IMR-90 (cell line): Measurements from ENCODE around the gene CRCP.

Experiments used
- BHLHE40 ChIP-seq: fragments of 150-350 bp; IDR thresholded peaks from 2 replicates; pipeline ENCODE4 v1.6.1; 2016; ENCODE audit warnings: mild to moderate bottlenecking, low read depth, low read length
- CEBPB ChIP-seq: IDR thresholded peaks from 2 replicates; pipeline ENCODE4 v1.6.1; 2012; ENCODE audit warnings: low read depth, low read length, improper control_type of control experiment
- CHD1 ChIP-seq: IDR thresholded peaks from 2 replicates; pipeline ENCODE4 v1.6.1; 2012; ENCODE audit warnings: low read depth, low read length, improper control_type of control experiment
- CTCF ChIP-seq: conservative IDR thresholded peaks from 2 replicates; pipeline ENCODE4 v1.5.1; 2012; ENCODE audit warnings: mild to moderate bottlenecking, low read depth, low read length, improper control_type of control experiment
- ELK1 ChIP-seq: fragments of 150-350 bp; IDR thresholded peaks from 2 replicates; pipeline ENCODE4 v1.6.1; 2016; ENCODE audit warnings: low read depth, mild to moderate bottlenecking, low read length, moderate library complexity, borderline replicate concordance
- FOS ChIP-seq: fragments of 150-350 bp; IDR thresholded peaks from 2 replicates; pipeline ENCODE4 v1.6.1; 2016; ENCODE audit warnings: low read depth, low read length
- POLR2A ChIP-seq: IDR thresholded peaks from 2 replicates; pipeline ENCODE4 v1.6.1; 2012; ENCODE audit warnings: mild to moderate bottlenecking, low read depth, low read length
- RAD21 ChIP-seq: IDR thresholded peaks from 2 replicates; pipeline ENCODE4 v1.6.1; 2012; ENCODE audit warnings: low read length, improper control_type of control experiment
- RFX5 ChIP-seq: IDR thresholded peaks from 2 replicates; pipeline ENCODE4 v1.8.0; 2012; ENCODE audit warnings: low read depth, mild to moderate bottlenecking, low read length, moderate library complexity
- SMC3 ChIP-seq: fragments of 150-350 bp; IDR thresholded peaks from 2 replicates; pipeline ENCODE4 v1.6.1; 2016; ENCODE audit warnings: low read depth, mild to moderate bottlenecking, antibody characterized with exemption, low read length, moderate library complexity
- USF2 ChIP-seq: fragments of 150-350 bp; IDR thresholded peaks from 2 replicates; pipeline ENCODE4 v1.6.1; 2017; ENCODE audit warnings: mild to moderate bottlenecking, antibody characterized with exemption, low read length, low read depth

- TF ChIP-seq CEBPB (no peak), CTCF (no peak), FOS (no peak), POLR2A (no peak), CHD1 (no peak), RFX5 (no peak), RAD21 (no peak), SMC3 (no peak), ELK1 (no peak), BHLHE40 (no peak), USF2 (no peak)
Measured at GRCh38 chr7:66198469-66198868, 83.8 kb downstream of the CRCP start.
